ENCODE measurements around the gene SELENOF. TPM values are rescaled to one million over a fixed set of nuclear protein-coding genes. Genes with fewer than 3 reads are reported as not detected.
"Not testable (repeated sequence)": the region's sequence is repeated elsewhere in the genome, so short reads cannot be mapped to it uniquely, and the experiment has no call there.

SELENOF gene
- total and polyA plus RNA-seq, 3 experiments from 2014 or later, result 157 to 356 (median 158) TPM

- CTCF ChIA-PET, result interaction anchor here (1.2 to 4.7 kb wide), 4 partner anchors 14 to 1769 kb away, joined by 3 to 24 read pairs (median 6); partner anchors contain the start of genes PKN2 and SH3GLB1
- Histone ChIP-seq H3K27ac (ENCODE audit: low read depth, low read length) (peak overlapping the region; percentile 77), H3K36me3 (ENCODE audit: insufficient read depth, low read length) (no peaks in the 10 kb centered on the region), H3K9me3 (ENCODE audit: low read length) (no peaks in the 10 kb centered on the region), H3K4me1 (ENCODE audit: insufficient read depth, low read length) (peaks cover 33% of the 10 kb centered on the region), H3K27me3 (ENCODE audit: insufficient read depth, low read length, poor library complexity, severe bottlenecking) (no peaks in the 10 kb centered on the region), H3K4me3 (ENCODE audit: low read length) (peak overlapping the region; percentile 86)
- POLR2A ChIA-PET, result interaction anchor here (1.0 to 3.9 kb wide), 2 partner anchors 210 to 413 kb away, joined by 3 to 46 read pairs; partner anchors contain the start of genes LMO4 and SH3GLB1
- H3K27ac Mint-ChIP-seq, result no peak overlapping the region
- H3K4me3 Mint-ChIP-seq, result no peak overlapping the region
- H3K27me3 Mint-ChIP-seq, result no peaks in the 10 kb centered on the region
- peak; percentile 30 to 63 (median 45) for DNase-seq
- H3K9me3 Mint-ChIP-seq, result no peaks in the 10 kb centered on the region
- peaks cover 0 to 45% (median 31%) of the 10 kb centered on the region in 3 donors for H3K4me1 Mint-ChIP-seq
- H3K36me3 Mint-ChIP-seq, result peaks cover 1 to 14% (median 7%) of the 10 kb centered on the region in 3 donors
These were observed 1.2 kb upstream of the SELENOF start for GRCh38 chr1:86914998-86915736.

- no peak for DNase-seq
- POLR2A ChIA-PET, result interaction anchor here (1.0 to 3.9 kb wide), 3 partner anchors 210 to 1769 kb away, joined by 3 to 46 read pairs (median 8); partner anchors contain the start of genes LMO4, PKN2 and SH3GLB1
- Mint-ChIP-seq H3K36me3 (peaks cover 5 to 19% (median 10%) of the 10 kb centered on the region in 3 donors), H3K27ac (no peak within 1 kb of the TSS), H3K4me1 (peaks cover 0 to 45% (median 37%) of the 10 kb centered on the region in 3 donors), H3K27me3 (no peaks in the 10 kb centered on the region), H3K9me3 (no peaks in the 10 kb centered on the region), H3K4me3 (no peak within 1 kb of the TSS)
- CTCF ChIA-PET, result interaction anchor here (0.8 to 4.7 kb wide), 8 partner anchors 13 to 1770 kb away, joined by 3 to 24 read pairs (median 4); partner anchors contain the start of genes ODF2L, PKN2 and SH3GLB1
- Histone ChIP-seq H3K4me3 (ENCODE audit: low read length) (peak within 1 kb of the TSS; percentile 96), H3K4me1 (ENCODE audit: insufficient read depth, low read length) (peaks cover 37% of the 10 kb centered on the region), H3K36me3 (ENCODE audit: insufficient read depth, low read length) (no peaks in the 10 kb centered on the region), H3K9me3 (ENCODE audit: low read length) (no peaks in the 10 kb centered on the region), H3K27me3 (ENCODE audit: insufficient read depth, low read length, poor library complexity, severe bottlenecking) (no peaks in the 10 kb centered on the region), H3K27ac (ENCODE audit: low read depth, low read length) (peak within 1 kb of the TSS; percentile 91)
These were observed 673 bp upstream of the SELENOF start, which contains the start of gene HS2ST1 for GRCh38 chr1:86914601-86914997. TSS of gene HS2ST1 (plus strand) at chr1:86914635.

- peak overlapping the region; percentile 96 for H3K4me3 ChIP-seq (ENCODE audit: low read length)
- peaks cover 0 to 45% (median 45%) of the 10 kb centered on the region in 3 donors for H3K4me1 Mint-ChIP-seq
- no peak overlapping the region for H3K27ac Mint-ChIP-seq
- DNase-seq, result peak in 3 of 5 donors; percentile 6 to 52 (median 14)
- POLR2A ChIA-PET, result interaction anchor here (0.6 to 3.9 kb wide), 4 partner anchors 9 to 1771 kb away, joined by 3 to 46 read pairs (median 6); partner anchors contain the start of genes PKN2 and SH3GLB1
- peaks cover 5 to 29% (median 13%) of the 10 kb centered on the region in 3 donors for H3K36me3 Mint-ChIP-seq
- no peaks in the 10 kb centered on the region for H3K9me3 Mint-ChIP-seq
- H3K4me1 ChIP-seq (ENCODE audit: insufficient read depth, low read length), result peaks cover 43% of the 10 kb centered on the region
- CTCF ChIA-PET, result interaction anchor here (1.3 to 4.7 kb wide), 3 partner anchors 50 to 1771 kb away, joined by 4 to 24 read pairs (median 8); partner anchors contain the start of genes PKN2 and SH3GLB1
- no peaks in the 10 kb centered on the region for H3K36me3 ChIP-seq (ENCODE audit: insufficient read depth, low read length)
- H3K27me3 Mint-ChIP-seq, result no peaks in the 10 kb centered on the region
- no peaks in the 10 kb centered on the region for H3K27me3 ChIP-seq (ENCODE audit: insufficient read depth, low read length, poor library complexity, severe bottlenecking)
- H3K9me3 ChIP-seq (ENCODE audit: low read length), result no peaks in the 10 kb centered on the region
- H3K4me3 Mint-ChIP-seq, result no peak overlapping the region
- H3K27ac ChIP-seq (ENCODE audit: low read depth, low read length), result peak overlapping the region; percentile 91
These were observed 479 bp downstream of the SELENOF start for GRCh38 chr1:86913399-86913895.

- Histone ChIP-seq H3K9me3 (ENCODE audit: low read length) (no peaks in the 10 kb centered on the region), H3K36me3 (ENCODE audit: insufficient read depth, low read length) (no peaks in the 10 kb centered on the region), H3K27me3 (ENCODE audit: insufficient read depth, low read length, poor library complexity, severe bottlenecking) (no peaks in the 10 kb centered on the region), H3K27ac (ENCODE audit: low read depth, low read length) (no peak overlapping the region), H3K4me3 (ENCODE audit: low read length) (peak overlapping the region; percentile 96), H3K4me1 (ENCODE audit: insufficient read depth, low read length) (peaks cover 50% of the 10 kb centered on the region)
- ChIA-PET POLR2A (interaction anchor here (0.8 to 3.9 kb wide), 2 partner anchors 16 to 208 kb away, joined by 3 to 46 read pairs; partner anchors contain the start of gene SH3GLB1), CTCF (interaction anchor here (1.1 to 4.7 kb wide), 2 partner anchors 24 to 208 kb away, joined by 3 to 24 read pairs; partner anchors contain the start of gene SH3GLB1)
- Mint-ChIP-seq H3K4me3 (peak overlapping the region in 2 of 7 donors; percentile 46 to 76), H3K9me3 (no peaks in the 10 kb centered on the region), H3K4me1 (peaks cover 0 to 48% (median 40%) of the 10 kb centered on the region in 3 donors), H3K36me3 (peaks cover 5 to 36% (median 15%) of the 10 kb centered on the region in 3 donors), H3K27ac (peak overlapping the region in 6 of 8 donors; percentile 1 to 79 (median 52)), H3K27me3 (no peaks in the 10 kb centered on the region)
- DNase-seq, result no peak
These were observed 1.5 kb downstream of the SELENOF start for GRCh38 chr1:86912281-86912900.

GRCh38 chr1:86906419-86906818 is 7.5 kb downstream of the SELENOF start:
- no peak for DNase-seq
- Mint-ChIP-seq H3K4me1 (peaks cover 0 to 42% (median 30%) of the 10 kb centered on the region in 3 donors), H3K27ac (no peak overlapping the region), H3K4me3 (no peak overlapping the region), H3K9me3 (no peaks in the 10 kb centered on the region), H3K36me3 (peaks cover 5 to 53% (median 17%) of the 10 kb centered on the region in 3 donors), H3K27me3 (no peaks in the 10 kb centered on the region)
- no peak overlapping the region for H3K4me3 ChIP-seq (ENCODE audit: low read length)
- no peaks in the 10 kb centered on the region for H3K36me3 ChIP-seq (ENCODE audit: insufficient read depth, low read length)
- CTCF ChIA-PET, result no interaction called here
- POLR2A ChIA-PET, result no interaction called here
- H3K27ac ChIP-seq (ENCODE audit: low read depth, low read length), result no peak overlapping the region
- peaks cover 58% of the 10 kb centered on the region for H3K4me1 ChIP-seq (ENCODE audit: insufficient read depth, low read length)
- H3K27me3 ChIP-seq (ENCODE audit: insufficient read depth, low read length, poor library complexity, severe bottlenecking), result no peaks in the 10 kb centered on the region
- no peaks in the 10 kb centered on the region for H3K9me3 ChIP-seq (ENCODE audit: low read length)

GRCh38 chr1:86905875-86906274 is 8.1 kb downstream of the SELENOF start:
- Histone ChIP-seq H3K36me3 (ENCODE audit: insufficient read depth, low read length) (no peaks in the 10 kb centered on the region), H3K4me3 (ENCODE audit: low read length) (no peak overlapping the region), H3K4me1 (ENCODE audit: insufficient read depth, low read length) (peaks cover 53% of the 10 kb centered on the region), H3K27ac (ENCODE audit: low read depth, low read length) (no peak overlapping the region), H3K27me3 (ENCODE audit: insufficient read depth, low read length, poor library complexity, severe bottlenecking) (no peaks in the 10 kb centered on the region), H3K9me3 (ENCODE audit: low read length) (no peaks in the 10 kb centered on the region)
- peaks cover 0 to 37% (median 27%) of the 10 kb centered on the region in 3 donors for H3K4me1 Mint-ChIP-seq
- H3K27me3 Mint-ChIP-seq, result no peaks in the 10 kb centered on the region
- H3K27ac Mint-ChIP-seq, result no peak overlapping the region
- H3K36me3 Mint-ChIP-seq, result peaks cover 5 to 53% (median 18%) of the 10 kb centered on the region in 3 donors
- CTCF ChIA-PET, result no interaction called here
- H3K4me3 Mint-ChIP-seq, result no peak overlapping the region
- POLR2A ChIA-PET, result no interaction called here
- DNase-seq, result no peak
- H3K9me3 Mint-ChIP-seq, result no peaks in the 10 kb centered on the region

- H3K27ac Mint-ChIP-seq; H3K27me3 Mint-ChIP-seq; DNase-seq; POLR2A ChIA-PET; H3K9me3 Mint-ChIP-seq; H3K9me3 ChIP-seq (ENCODE audit: low read length); H3K36me3 ChIP-seq (ENCODE audit: insufficient read depth, low read length); H3K4me3 ChIP-seq (ENCODE audit: low read length); H3K27ac ChIP-seq (ENCODE audit: low read depth, low read length); CTCF ChIA-PET; H3K4me1 ChIP-seq (ENCODE audit: insufficient read depth, low read length); H3K4me3 Mint-ChIP-seq; H3K27me3 ChIP-seq (ENCODE audit: insufficient read depth, low read length, poor library complexity, severe bottlenecking): not testable (repeated sequence)
- peaks cover 0 to 52% (median 12%) of the 10 kb centered on the region in 3 donors for H3K36me3 Mint-ChIP-seq
- peaks cover 27 to 57% (median 35%) of the 10 kb centered on the region in 3 donors for H3K4me1 Mint-ChIP-seq
These were observed 14.5 kb downstream of the SELENOF start for GRCh38 chr1:86899401-86899800.

Measured in CD8-positive, alpha-beta memory T cell (primary cell).